SKM-1 treated with dmso at 0.1 percent for 144 hours (cell line): Measurements from ENCODE around the gene HDAC7.

Experiments used
- DNase-seq: peaks from one replicate; lab custom pipeline; 2025; ENCODE audit not compliant: unreplicated experiment; lab: John Stamatoyannopoulos, UW

HDAC7 gene

DNA sequence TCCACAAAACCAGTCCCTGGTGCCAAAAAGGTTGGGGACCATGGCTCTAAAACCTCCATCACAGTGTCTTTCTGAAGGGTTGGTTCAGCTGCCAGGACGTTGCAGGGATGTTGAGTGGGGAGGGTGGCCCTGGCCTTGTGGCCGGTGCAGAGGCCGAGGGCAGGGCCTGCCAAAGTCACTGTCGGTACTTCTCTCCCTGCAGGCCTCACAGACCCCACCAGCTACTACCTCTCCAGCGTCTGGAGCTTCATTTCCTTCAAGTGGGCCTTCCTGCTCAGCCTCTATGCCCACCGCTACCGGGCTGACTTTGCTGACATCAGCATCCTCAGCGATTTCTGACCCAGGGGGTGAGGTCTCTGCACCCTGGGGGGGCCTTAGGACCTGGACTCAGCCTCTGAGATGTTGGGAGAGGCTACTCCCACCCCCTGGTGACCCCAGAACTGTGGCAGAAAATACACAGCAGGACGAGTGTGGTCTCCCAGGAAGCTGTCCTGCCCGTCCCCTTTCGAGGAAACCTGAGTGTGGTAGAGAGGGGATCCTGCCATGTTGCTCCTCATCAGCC, 39.7 kb downstream of the HDAC7 start:
- no peak for DNase-seq

DNA sequence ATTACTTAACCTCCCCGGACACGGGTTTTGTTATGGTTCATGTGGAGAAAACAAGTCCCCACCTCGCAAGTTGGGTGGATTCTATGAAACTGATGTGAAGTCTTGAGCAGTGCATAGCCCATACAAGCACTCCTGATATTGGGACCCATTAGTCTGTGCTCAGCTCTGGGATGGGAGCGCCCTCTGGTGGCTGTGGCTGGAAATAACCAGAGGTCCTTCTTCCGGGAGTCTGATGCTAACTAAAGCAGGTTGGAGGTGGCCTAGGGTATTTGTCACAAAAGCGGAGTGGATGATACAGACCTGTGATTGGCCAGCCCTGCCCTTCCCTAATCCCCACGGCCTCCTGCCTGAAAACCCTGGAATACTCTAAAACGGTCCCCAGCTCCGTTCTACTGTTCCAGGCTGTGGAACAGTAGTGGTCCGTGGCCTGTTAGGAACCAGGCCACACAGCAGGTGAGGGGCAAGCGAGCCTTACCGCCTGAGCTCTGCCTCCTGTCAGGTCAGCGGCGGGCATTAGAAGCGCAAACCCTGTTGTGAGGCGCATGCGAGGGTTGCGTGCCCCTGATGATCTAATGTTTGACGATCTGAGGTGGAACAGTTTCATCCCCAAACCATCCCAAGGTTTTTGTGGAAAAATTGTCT, 40.3 kb downstream of the HDAC7 start:
- DNase-seq = peak; percentile 46

DNA sequence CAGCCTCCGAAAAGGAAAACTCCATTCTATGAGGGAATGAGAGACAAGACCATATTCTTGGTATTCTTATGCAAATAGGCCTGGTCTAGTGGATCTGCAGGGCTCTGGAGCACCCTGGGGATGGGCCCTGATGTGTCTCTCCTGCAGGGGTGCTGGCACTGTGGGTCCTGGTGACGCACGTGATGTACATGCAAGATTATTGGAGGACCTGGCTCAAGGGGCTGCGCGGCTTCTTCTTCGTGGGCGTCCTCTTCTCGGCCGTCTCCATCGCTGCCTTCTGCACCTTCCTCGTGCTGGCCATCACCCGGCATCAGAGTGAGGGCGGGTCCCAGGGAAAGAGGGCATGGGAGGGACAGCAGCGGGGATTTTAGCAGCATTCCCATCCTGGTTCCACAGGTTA, 40.8 kb downstream of the HDAC7 start:
- no peak for DNase-seq

DNA sequence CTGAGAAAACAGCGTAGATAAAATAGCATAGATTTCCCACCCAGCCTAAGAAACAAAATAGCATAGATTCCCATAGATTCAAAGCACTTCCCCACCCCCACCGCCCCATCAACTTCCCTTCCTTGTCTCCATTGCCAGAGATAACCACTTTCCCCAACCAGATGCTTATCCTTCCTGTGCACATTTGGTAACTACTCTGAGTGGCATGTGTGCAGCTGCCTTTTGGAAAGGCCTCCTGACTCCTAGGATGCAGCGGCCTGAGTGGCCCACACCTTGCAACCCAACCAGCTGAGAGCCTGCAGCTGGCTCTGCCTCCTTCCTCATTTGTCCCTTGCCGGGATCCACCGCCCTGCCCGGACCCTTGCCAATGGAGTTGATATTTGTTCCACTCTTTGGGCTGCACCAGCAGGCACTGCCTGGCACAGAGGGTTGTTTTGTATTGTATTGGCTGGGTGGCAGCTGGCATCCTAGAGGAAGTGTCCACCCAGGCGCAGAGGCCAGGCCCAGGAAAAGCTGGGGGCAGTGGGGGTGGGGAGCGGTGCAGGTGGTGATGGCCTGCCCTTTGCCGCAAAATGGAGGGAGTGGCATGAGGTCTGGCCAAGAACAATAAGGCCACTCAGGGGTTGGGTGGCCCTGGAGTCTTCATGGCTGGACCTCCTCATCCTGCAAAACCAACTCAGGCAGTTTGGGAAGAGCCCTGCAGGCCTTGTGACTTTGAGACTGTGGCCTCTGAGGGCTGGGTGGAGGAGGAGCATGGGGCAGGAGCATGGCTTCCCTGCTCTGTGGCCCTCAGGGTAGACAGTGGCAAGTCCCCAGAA, 41.8 kb downstream of the HDAC7 start:
- no peak for DNase-seq

DNA sequence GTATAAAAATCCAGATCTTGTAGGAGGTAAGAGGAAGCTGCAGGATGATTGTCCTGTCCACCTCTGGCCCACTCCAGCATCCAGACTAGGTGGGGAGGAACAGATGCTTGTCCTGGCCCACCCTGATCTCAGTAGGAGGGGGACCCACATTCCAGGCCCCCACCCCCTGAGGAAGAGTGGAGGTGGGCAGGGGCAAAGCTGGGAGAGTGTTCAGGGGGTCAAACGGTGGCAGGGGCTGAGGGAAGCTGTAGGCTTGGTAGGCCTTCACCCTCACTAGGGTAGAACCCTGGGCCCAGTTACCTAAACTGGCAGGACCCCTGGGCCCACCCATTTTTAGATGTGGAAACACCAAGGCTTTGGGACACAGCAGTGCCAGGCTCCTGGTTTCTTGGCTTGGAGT, 42.6 kb downstream of the HDAC7 start:
- DNase-seq = no peak

DNA sequence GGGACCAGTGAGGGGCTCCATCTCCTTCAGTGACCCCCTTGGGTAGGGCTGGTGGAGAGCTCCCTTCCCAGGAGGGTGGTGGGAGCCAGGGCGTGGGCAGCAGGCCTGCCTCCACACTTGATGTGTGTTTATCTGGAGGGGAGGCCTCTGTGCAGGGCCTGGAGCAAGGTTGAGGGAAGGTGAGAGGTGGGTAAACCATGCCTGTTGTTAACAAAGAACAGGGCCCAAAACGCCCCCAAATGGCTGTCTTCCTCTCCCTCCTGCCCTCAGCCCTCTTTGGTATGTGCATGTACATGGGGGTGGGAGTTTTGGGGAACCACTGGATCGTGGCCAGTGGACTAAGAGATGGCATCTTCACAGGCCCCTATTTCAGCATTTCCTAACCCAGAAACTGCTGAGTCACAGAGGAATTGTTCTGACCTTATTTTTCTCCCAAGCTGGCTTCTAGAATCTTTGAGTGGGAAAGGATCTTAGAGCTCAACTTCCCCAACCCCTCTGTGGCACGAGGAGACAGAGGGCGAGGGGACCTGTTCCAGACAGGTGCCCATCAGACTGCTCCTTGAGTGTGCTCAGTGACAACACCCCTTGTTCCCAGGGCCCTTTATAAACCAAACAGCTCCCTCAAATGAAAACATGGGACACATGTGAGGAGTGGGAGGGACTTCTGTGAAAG, 43.1 kb downstream of the HDAC7 start:
- DNase-seq = no peak

DNA sequence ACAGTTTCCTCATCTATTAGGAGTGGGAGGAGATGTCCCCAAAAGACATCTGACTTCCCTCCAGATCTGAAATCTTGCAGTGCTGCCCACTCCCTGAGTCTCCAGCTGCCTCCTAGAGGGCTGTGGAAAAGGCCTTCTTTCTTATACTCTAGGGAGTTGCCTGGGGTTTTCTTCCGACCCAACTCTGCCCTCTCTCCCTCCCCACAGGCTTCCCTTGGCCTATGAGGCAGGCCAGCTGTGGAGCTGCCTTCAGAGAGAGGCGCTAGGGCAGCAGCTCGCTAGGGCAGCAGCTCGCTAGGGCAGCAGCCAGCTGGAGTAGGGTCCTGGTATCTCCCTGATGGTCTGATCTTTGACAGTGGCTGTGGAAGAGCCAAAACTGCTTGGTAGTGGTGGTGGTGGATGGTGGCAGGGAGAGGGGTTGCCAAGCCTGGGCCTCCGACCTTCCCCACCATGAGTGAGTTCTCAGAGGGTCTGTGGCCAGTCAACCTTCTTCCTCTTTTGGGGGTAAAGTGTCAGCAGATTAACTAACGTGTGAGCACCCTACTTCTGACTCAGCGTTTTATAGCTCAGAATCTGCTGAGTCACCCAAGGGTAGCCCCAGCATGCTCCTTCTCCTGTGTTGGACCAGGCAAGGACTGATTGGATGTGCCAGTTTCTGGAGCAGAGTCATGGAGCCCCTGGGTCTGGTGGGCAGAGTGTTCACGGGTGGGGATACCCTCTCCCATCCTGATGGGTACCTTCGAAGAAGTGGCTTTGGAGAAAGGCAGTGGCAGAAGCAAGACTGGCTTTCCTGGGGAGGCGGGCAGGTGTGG, 44.4 kb downstream of the HDAC7 start:
- peak; percentile 18 for DNase-seq

DNA sequence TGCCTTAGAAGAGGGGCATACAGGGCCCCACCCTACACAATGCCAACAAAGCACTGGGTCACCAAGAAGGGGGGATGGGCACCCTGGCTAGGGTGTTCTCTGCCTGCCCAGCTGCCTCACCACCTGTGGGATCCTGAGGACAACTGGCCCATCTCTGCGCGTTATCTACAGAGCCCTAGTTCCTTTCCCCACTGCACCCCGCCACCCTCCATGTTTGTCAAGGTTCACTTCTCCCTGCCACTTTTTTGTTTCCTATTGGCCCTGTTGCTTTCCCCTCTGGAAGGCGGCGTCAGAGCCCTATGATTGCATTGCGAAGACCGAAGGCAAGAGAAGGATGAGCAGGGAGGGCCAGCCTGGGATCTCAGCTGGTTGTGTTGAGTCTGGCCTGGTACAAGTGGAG, 45.0 kb downstream of the HDAC7 start:
- DNase-seq = no peak

DNA sequence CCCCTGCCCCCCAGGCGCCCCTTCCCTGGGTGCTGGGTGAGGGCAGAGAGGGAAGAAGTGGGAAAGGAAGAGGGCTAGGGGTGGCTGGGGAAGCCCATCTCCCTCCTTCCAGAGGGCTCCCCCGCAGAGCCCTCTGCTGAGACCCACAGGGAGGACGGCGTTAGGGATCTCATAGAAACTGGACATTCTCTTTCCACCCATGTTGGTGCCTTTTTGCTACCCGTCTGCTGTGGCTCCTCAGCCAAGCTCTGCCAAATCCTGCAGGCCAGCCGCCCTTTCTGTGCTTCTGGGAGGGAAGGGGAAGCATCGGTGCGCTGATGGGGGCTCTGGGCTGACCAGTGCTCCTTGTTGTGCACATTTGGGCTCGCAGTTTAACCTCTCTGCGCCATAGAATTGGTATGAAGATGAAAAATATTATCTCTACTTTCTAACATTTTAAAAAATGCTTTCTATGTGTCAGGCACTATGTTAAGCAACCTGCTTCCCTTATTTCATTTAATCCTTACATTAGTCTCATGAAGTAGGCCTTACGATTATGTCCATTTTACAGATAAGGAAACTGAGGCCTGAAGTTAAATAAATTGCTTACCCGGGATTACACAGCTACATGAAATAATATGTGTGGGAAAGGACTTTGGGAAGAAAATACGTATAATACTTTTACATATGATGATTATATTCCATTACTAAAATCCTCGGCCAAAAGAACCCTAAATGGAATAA, 45.7 kb downstream of the HDAC7 start:
- DNase-seq = no peak

DNA sequence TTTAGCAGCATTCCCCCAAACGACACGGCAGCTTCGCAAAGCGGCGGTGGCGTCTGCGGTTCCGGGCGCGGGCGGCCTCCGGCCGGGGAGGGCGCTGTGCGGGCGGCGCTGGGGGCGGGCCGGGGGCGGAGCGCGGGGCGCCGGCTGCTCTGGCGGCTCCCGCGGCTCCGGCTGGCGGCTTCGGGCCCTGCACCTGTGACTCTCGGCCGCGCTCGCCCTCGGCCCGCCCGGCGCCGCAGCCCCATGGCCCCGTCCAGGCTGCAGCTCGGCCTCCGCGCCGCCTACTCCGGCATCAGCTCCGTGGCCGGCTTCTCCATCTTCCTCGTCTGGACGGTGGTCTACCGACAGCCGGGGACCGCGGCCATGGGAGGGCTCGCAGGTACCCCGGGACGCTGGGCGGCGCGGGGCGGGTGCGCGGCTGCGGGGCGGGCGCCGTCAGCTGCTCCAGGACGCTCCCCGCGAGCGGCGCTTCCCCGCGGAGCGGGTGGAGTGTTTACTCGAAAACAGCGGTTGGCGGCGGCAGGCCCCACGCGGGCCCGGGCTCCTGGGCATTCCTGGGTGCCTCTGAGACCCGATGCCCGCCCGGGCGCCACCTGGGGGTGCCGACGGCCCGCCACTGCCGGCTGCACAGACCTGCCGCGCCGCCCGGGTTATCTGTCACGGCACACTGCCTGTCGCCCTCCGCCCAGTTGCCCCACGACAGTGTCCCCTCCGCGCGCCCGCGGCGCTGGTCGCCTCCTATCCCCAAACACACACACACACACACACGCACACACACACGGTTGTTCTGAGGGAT, 46.4 kb downstream of the HDAC7 start, which contains the start of gene SLC48A1:
TSS of gene SLC48A1 (plus strand) at position 177 of the 796 bp plus-strand sequence. CDS start at position 244, 67 bp downstream.
- no peak for DNase-seq

DNA sequence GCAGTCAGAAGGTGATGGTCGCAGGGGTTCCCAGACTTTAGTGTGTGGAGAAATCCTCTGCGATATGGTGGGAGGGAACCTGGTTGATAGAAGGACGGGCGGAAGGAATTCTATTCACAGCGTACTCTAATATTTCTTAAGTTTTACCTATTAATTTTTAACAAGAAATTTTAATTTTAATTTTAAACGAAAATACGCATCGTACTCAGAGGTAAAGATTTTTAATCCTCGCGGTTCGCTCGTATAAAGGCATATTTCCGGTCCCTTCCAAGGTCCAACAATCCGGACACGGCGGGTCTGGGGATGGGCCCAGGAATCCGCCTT, 47.0 kb downstream of the HDAC7 start:
- DNase-seq = no peak

DNA sequence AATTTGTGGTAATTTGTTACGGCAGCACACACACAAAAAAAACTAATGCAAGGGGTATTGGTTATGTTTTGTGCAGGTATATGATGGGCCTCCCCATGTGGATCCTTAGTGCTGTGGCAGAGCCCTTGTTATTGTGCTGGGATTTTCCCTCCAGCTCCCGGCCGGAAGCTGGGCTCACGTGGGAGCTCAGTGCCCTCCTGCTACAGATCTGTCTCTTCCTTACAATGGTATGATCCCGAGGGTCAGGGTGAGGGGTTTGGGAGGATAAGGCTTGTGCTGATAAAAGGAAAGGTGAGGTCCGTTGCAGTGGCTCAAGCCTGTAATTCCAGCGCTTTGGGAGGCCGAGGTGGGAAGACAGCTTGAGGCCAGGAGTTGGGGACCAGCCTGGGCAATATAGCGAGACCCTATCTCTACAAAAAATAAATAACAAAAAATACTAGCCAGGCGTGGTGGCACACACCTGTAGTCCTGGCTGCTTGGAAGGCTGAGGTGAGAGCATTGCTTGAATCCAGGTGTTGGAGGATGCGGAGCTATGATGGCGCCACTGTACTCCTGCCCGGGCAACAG, 47.5 kb downstream of the HDAC7 start:
- no peak for DNase-seq

DNA sequence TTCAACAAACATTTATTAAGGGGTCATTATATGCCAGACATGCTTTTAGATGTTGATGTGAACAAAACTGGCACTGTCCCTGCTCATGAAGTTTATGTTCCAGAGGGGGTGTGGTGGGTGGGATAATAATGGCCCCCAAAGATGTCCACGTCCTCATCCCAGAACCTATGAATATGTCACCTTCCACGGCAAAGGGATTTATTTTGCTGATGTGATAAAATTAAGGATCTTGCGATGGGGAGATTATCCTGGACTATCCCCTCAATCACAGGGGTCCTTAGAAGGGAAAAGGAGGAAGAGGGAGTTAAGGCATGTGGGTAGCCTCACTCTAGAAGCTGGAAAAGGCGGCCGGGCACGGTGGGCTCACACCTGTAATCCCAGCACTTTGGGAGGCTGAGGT, 48.4 kb downstream of the HDAC7 start:
- DNase-seq = no peak

DNA sequence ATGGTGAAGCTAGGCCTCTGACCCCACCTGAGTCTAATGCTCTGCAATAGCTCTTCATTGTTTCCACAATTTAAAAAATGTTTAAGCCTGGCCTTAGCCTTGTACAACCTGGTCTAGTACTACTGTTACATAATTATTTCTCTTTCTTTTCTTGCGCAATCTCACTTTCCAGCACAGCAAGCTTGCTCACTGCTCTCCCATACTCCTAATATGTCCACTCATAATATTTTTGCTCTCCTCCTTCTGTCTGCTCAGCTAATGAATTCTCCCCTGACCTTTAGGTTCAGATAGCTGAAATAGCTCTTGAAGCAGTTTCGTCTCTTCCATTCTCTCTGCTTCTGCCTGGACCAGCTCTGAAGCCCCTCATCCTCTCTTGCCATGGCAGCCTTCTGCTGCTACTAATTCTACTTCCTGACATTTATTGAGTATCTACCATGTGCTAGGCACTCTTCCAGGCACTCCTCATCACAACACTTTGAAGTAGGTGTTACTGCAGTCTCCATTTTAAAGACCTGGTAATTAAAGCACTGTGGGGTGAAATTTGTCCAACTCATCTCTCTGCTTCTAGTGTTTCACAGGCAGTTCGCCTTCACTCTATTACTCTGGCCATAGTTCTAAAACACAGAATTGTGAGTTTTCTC, 49.5 kb downstream of the HDAC7 start:
- DNase-seq = peak; percentile 40

DNA sequence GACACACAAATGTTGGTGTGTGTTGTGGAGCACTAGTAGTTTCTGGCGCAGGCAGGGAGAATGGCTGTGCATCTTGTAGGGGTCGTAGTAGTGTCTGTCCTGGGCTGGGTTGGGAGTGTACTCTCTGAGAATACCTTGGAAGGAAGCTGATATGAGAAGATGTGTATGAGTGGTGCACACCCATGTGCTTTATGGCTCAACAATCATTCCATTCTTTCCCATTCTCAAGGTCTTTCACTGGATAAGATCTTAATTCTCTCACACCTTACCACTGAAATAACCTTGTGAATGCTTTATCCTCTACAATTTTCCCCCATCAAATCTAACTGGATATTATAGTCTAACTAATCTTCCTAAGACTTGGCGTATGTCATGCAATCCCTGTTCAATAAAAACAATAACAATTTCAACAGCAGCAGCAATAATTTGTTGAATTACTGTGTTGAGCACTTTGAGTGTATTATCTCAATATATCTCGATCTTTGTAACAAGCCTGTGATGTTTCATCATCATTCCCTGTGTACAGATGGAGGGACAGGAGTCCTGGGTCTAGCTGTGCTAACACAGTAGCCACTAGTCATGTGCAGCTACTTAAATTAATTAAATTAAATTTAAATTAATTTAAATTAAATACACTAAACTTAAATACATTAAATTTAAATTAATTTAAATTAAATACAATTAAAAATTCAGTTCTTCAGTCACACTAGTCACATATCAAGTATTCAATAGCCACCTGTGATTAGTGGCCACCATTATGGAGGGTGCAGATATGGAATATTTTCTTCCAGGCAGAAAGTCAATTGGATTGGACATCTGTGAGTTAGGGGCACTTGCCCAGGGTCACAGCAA, 50.2 kb downstream of the HDAC7 start:
- DNase-seq = no peak

DNA sequence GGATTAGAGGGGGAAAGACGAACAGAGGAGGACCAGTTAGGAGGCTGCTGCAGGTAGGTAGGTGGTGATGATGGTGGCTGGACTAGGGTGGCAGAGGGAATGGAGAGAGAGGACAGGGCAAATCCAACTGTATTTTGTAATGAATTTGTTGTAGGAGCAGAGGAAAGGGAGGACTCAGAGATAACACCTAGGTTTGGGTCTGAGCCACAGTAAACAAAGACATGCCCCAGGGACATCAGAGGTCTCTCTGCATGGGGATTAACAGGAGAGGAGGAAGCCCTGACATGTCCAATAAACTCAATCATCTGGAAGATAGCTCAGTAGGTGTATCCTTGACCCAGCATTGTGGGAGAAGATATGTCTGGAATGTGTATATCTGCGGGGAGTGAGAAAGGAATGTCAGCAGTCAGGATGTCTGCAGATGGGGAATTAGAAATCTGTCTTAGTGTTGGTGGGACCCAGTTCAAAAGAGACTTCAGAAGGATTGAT, 51.3 kb downstream of the HDAC7 start:
- DNase-seq = no peak

DNA sequence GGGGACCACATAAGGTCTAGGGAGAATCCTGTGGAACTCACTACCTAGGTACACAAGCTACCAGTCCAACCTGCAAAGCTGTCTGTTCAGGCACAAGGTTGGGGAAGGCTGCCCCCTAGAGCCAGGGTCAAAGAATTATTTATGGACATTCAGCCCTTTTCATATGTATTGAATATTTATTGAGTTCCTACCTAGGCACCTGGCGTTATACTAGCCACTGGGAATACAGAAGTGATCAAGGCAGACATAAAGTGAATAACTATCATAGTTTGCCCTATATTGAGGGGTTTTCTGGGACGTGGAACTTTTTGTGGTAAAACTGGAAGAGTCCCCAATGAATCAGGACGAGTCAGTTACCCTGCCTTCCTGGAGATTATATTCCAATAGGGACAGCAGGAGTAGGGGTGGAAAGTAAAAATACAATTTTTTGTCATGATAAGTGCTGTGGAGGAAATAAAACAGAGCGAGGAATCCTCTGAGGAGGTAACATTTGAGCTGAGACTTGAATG, 52.4 kb downstream of the HDAC7 start:
- DNase-seq = peak; percentile 30
